Immature natural killer cell (primary cell): Measurements from ENCODE around the gene CIDEB. TPM values are rescaled to one million over a fixed set of nuclear protein-coding genes. Genes with fewer than 3 reads are reported as not detected.

Experiments
- DNase-seq, 3 donors: peaks; one replicate each; pipeline ENCODE4 v3.0.0; 2022; ENCODE audit warnings: mixed read lengths in 1 of 3
- H3K27ac Mint-ChIP-seq, 6 donors: one replicate each; pipeline ENCODE4 v1.8.0; 2020; ENCODE audit warnings: mixed read lengths in 6 of 6, mild to moderate bottlenecking in 5 of 6, inconsistent platforms in 4 of 6, moderate library complexity in 3 of 6
- H3K27me3 Mint-ChIP-seq, 3 donors: one replicate each; pipeline ENCODE4 v1.8.0; 2020 to 2021; ENCODE audit warnings: low read depth in 3 of 3, mild to moderate bottlenecking in 3 of 3, mixed read lengths in 3 of 3, moderate library complexity in 3 of 3, inconsistent platforms in 1 of 3
- H3K36me3 Mint-ChIP-seq, 3 donors: one replicate each; pipeline ENCODE4 v1.8.0; 2020; ENCODE audit warnings: mixed read lengths in 3 of 3, inconsistent platforms in 2 of 3, mild to moderate bottlenecking in 2 of 3
- H3K4me1 Mint-ChIP-seq, 2 donors: one replicate each; pipeline ENCODE4 v1.8.0; 2020; ENCODE audit warnings: inconsistent platforms in 2 of 2, mild to moderate bottlenecking in 2 of 2, mixed read lengths in 2 of 2, moderate library complexity in 1 of 2
- H3K4me3 Mint-ChIP-seq, 5 donors: one replicate each; pipeline ENCODE4 v1.8.0; 2020; ENCODE audit warnings: mild to moderate bottlenecking in 5 of 5, mixed read lengths in 5 of 5, inconsistent platforms in 3 of 5, moderate library complexity in 3 of 5
- H3K9me3 Mint-ChIP-seq, 6 donors: one replicate each; pipeline ENCODE4 v1.8.0; 2020; ENCODE audit warnings: mild to moderate bottlenecking in 6 of 6, mixed read lengths in 6 of 6, inconsistent platforms in 4 of 6, moderate library complexity in 3 of 6
- polyA plus RNA-seq, 3 donors: library from polyadenylated mRNA; unstranded; fragments of 300-500 nt; fragmentation: Illumina TruSeq; gene quantifications; one replicate each; pipeline ENCODE4 v1.2.3, GENCODE V29; 2021

CIDEB gene
- polyA plus RNA-seq, 3 donors from 2014 or later = 31.6 to 81.9 (median 52.1) TPM

DNA sequence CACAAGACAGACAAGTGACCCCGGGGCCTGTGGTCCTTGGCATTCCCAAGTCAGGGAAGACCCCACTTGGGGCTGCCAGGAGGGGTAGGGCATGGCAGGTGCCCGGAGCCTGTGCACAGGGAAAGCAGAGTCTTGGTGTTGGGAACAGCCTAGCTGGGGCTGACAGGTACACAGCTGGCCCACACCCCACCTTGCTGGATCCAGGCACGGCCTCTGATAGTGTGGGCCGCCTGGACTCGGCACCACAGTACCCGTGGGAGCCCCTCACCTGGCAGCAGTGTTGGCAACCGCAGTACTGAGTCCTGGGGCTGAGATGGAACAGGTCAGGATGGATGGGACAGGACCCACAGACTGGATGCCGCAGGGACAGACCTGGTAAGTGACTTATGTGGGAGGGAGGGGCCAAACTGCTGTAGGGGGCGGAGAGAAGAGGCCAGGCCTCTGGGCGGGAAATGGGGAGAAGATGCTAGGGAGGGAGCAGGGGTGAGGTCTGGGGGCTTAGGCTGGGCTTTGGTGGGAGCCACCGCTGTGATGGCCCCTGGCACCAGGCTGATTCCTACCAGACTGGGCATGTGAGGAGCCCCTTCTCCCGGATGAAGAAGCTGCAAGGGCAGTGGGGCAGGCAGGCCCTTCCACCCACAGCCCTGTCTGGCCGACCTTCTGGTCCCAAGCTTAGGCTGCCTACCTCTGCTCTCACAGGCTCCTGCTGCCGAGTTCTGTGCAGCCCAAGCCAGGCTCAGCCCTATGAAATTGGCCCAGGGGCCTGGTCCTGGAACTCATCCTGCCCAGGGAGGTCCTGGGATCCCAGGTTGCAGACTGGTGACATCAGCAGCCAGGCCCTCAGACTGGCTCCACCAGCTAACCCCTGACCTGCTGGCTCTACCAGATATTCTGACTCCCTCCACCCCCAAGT lies 44.7 kb downstream of the CIDEB start, which contains the start of gene TGM1:
TGM1 (minus strand) TSS at position 357 of the 913 bp plus-strand sequence. CDS start 825 bp downstream, outside the sequence.
- Mint-ChIP-seq H3K4me1 (peaks cover 0 to 3% of the 10 kb centered on the region in 2 donors), H3K36me3 (peaks cover 11 to 27% (median 17%) of the 10 kb centered on the region in 3 donors), H3K27me3 (peaks cover 0 to 3% (median 1%) of the 10 kb centered on the region in 3 donors), H3K27ac (peak within 1 kb of the TSS in 1 of 6 donors; percentile 17), H3K9me3 (no peaks in the 10 kb centered on the region), H3K4me3 (no peak within 1 kb of the TSS)
- no peak for DNase-seq

DNA sequence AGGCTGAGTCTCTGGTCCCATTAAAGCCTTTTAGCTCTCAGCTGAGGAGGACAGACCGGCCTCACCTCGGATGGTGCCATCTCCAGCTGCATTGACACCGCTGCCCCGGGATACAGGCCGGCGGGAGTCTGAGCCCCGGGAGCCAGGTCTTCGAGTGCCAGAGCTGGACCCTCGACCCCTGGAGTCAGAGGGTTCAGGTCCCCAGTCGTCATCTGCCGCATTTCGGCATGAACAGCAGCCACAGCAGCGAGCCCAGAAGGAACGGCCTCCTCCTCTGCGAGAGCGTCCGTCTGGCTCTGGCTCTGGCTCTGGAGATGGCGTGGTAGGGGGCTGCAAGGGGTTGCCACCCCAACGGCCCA lies 45.8 kb downstream of the CIDEB start:
- Mint-ChIP-seq H3K27ac (no peak overlapping the region), H3K9me3 (no peaks in the 10 kb centered on the region)

DNA sequence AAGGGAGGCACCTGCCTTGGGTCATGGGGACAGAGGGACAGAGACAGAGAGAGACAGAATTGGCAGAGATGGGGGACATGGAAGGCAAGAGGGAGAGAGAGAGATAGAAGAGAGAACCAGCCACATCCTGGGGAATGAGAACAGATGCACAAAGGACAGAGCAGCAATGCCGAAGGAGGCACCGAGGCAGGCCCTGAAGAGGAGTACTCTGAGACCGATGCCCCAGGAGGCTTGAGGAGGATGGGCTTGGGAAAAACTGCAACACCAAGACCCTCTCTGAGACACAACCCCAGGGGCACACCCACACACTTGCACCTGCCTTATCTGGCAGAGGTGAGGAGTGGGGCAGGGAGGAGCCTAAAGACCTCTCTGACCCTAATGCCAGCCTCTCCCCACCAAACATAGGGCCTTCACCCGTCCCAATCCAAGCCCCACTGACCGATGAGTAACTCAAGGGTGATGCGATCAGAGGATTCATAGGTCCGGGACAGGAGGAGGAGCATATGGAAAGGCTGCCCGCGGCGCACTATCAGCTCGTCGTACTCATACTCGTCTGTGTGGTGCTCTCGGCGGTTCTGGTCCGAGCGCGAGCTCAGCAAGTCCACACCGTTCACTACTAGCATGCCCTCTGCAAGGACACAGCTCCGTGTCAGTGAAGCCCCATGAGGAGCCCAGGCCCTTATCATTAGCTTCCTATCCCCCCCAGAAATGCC lies 46.4 kb downstream of the CIDEB start:
- no peak for DNase-seq
- H3K27ac Mint-ChIP-seq = peak overlapping the region in 1 of 6 donors; percentile 34
- no peak overlapping the region for H3K4me3 Mint-ChIP-seq
- H3K4me1 Mint-ChIP-seq = no peaks in the 10 kb centered on the region
- H3K9me3 Mint-ChIP-seq = no peaks in the 10 kb centered on the region
- peaks cover 0 to 3% (median 0%) of the 10 kb centered on the region in 3 donors for H3K27me3 Mint-ChIP-seq
- peaks cover 5 to 19% (median 6%) of the 10 kb centered on the region in 3 donors for H3K36me3 Mint-ChIP-seq

More for the DNA sequence above, 45.8 kb downstream of the CIDEB start:
- no peak overlapping the region for H3K4me3 Mint-ChIP-seq
- H3K36me3 Mint-ChIP-seq = peaks cover 6 to 22% (median 12%) of the 10 kb centered on the region in 3 donors
- H3K4me1 Mint-ChIP-seq = peaks cover 0 to under 1% of the 10 kb centered on the region in 2 donors
- H3K27me3 Mint-ChIP-seq = peaks cover 0 to 3% (median 0%) of the 10 kb centered on the region in 3 donors
- no peak for DNase-seq

DNA sequence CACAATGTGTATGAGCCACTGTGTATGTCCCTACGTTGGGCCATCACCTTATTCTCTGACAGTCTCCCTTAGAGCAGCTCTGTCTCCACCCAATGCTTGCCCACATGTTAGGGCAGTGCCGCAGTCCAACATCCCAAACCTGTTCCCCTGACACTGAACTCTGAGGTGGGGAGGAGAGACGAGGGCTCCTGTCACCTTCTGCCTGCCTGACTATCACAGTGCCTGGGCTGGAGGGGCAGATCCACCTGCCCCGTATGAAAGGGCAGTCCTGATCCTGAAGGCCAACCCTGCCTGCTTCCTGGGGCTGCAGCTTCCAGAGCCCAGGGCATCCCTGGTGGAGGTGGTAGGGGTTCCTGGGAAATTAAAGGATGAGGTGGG lies 47.0 kb downstream of the CIDEB start:
- peak overlapping the region in 1 of 6 donors; percentile 34 for H3K27ac Mint-ChIP-seq
- no peaks in the 10 kb centered on the region for H3K4me1 Mint-ChIP-seq
- H3K9me3 Mint-ChIP-seq = no peaks in the 10 kb centered on the region
- H3K36me3 Mint-ChIP-seq = peaks cover 0 to 17% (median 6%) of the 10 kb centered on the region in 3 donors
- no peak overlapping the region for H3K4me3 Mint-ChIP-seq
- peaks cover 0 to 3% (median 0%) of the 10 kb centered on the region in 3 donors for H3K27me3 Mint-ChIP-seq
- no peak for DNase-seq

DNA sequence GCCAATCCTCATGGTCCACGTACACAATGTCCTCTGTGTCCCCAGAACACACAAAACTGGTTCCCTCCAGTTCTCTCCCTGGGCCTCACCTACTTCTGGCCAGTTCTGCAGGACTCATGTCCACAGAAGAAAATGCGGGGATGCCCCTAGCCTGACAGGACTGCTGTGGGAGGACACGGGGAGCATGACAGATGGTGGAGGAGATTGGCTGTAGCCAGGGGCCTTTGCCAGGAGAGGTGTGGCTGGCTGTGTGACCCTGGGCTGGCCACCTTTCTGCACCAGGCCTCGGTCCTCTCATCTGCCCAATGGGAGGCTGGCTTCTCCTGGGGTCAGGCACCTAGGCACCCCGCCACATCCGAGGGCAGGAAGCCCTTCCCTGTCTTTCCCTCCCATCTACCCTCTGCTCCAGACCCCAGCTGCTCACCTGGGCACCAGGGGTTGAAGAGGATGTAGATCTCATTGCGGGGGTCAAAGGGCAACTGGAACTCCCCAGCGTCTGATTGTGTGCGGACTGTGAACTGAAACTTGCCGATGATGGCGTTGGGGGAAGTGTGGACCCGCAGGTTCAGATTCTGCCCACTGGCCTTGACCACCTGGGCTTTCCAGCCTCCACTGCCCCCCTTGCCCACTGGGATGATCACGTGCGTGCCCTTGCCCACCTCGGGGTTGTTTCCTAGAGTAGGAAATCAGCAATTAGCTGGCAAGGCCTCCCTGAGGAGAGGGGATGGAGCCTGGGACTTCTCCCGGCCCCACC lies 47.6 kb downstream of the CIDEB start:
- DNase-seq = no peak
- no peak overlapping the region for H3K27ac Mint-ChIP-seq

DNA sequence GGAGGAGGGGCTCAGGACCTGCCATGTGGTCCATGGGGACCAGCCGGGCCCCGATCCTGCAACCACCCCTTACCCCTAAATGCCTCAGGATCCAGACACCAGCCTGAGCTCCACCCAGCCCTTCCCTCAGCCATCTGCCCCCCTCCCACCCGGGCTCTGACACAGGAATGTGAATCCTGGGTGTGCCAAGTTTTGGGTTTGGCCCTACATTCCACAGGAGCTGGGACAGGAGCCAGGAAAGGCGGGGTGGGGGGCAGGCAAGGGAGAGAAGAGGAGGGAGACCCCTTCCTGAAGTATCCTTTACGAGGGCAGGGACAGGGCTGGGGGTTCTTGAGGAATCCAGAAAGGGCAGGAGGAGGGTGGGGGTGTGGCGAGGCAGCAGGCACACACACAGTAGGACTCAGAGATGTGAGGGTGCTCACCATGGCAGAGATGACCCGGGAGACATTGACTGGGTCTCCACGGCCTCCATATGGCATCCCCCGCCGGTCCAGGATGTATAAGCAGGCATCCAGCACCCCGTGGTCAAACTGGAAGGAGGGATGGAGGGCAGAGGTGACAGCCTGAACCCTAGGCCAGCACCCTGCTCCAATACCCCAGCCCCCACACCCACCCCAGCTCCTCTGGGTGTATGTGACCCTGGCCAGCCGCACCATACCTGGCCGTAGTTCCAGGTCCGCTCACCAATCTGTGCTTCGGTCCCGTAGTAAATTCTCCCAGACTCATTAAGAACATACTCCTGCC lies 48.3 kb downstream of the CIDEB start:
- H3K4me1 Mint-ChIP-seq = no peaks in the 10 kb centered on the region
- no peak overlapping the region for H3K27ac Mint-ChIP-seq
- no peaks in the 10 kb centered on the region for H3K9me3 Mint-ChIP-seq
- H3K4me3 Mint-ChIP-seq = no peak overlapping the region
- DNase-seq = no peak
- no peaks in the 10 kb centered on the region for H3K27me3 Mint-ChIP-seq
- H3K36me3 Mint-ChIP-seq = peaks cover 0 to 20% (median 6%) of the 10 kb centered on the region in 3 donors

More for the DNA sequence above, 47.6 kb downstream of the CIDEB start:
- peaks cover 0 to 18% (median 6%) of the 10 kb centered on the region in 3 donors for H3K36me3 Mint-ChIP-seq
- H3K9me3 Mint-ChIP-seq = no peaks in the 10 kb centered on the region
- H3K27me3 Mint-ChIP-seq = peaks cover 0 to 3% (median 0%) of the 10 kb centered on the region in 3 donors
- no peaks in the 10 kb centered on the region for H3K4me1 Mint-ChIP-seq
- no peak overlapping the region for H3K4me3 Mint-ChIP-seq

DNA sequence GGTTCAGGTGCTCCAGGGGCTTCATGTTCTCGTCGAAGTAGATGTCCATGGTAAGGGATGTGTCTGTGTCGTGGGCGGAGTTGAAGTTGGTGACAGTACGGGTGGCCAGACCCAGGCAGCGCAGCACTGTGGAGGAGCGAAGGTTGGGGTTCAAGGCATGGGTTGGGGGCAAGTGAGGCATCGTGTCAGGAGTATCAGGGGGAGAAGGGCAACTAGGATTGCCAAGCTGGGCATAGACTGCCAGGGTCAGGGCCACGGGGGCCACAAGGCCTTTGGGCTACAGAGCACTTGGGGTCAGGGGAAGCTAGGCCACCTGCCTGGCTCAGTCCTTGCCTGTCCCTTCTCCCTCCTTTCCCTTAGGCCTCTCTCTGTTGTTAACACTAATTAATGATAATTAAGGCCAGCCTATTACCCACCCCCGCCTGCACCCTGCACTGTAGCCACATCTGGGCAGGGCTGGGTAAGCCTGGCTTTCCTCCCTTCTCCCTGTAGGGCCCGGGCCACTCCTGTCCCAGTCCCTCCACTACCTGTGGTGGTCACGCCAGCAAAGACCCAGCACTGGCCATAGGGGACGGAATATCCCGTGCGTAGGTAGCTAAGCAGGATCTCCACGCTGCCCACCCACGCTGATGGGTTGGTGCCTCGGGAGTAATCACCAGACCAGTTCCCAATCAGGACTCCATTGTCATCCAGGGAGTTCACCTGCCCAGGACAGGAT lies 49.1 kb downstream of the CIDEB start:
- peaks cover 0 to 26% (median 6%) of the 10 kb centered on the region in 3 donors for H3K36me3 Mint-ChIP-seq
- no peak overlapping the region for H3K4me3 Mint-ChIP-seq
- H3K27me3 Mint-ChIP-seq = no peaks in the 10 kb centered on the region
- no peaks in the 10 kb centered on the region for H3K9me3 Mint-ChIP-seq
- no peaks in the 10 kb centered on the region for H3K4me1 Mint-ChIP-seq
- peak overlapping the region in 1 of 6 donors; percentile 28 for H3K27ac Mint-ChIP-seq
- no peak for DNase-seq

DNA sequence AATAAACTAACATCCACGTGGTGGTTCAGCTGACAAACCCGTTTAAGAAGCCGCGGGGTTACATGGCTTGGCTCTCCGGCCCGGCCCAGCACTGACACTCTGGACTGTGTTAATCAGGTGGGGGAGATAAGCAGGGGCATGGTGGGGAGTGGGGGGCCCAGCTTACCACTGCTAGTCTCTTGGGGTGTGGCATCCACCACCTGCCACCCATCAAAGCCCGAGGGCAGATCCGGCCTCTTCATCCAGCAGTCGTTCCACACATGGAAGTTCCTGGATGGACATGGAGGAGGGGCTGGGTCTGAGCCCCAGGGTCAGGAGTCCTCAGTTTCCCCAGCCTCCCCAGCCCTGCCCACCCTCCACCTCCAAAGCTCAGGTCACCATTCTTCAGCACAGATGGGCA lies 49.7 kb downstream of the CIDEB start:
- Mint-ChIP-seq H3K4me3 (no peak overlapping the region), H3K4me1 (no peaks in the 10 kb centered on the region), H3K27me3 (no peaks in the 10 kb centered on the region), H3K36me3 (peaks cover 0 to 26% (median 6%) of the 10 kb centered on the region in 3 donors), H3K27ac (no peak overlapping the region), H3K9me3 (no peaks in the 10 kb centered on the region)
- DNase-seq = no peak

DNA sequence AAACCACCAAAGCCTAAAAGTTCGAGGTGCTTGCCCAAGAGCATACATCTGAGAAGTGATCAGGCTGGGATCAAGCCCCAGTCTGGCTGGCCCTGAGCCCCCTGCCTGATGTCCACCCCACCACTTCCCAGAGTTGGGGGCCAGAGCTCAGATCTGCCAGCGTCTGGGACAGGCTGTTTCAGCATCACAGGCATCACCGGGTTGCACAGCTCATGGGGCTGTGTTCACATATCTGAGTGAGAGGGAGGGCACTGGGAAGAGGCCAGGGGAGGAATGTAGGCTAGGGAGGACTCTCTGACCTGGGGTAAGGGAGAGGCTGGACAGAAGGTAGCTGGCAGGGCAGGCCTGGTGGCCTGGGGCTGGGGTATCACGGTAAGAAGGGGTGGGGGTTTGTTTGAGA lies 50.8 kb downstream of the CIDEB start:
- Mint-ChIP-seq H3K27me3 (no peaks in the 10 kb centered on the region), H3K36me3 (peaks cover 0 to 23% (median 6%) of the 10 kb centered on the region in 3 donors), H3K27ac (no peak overlapping the region), H3K4me1 (no peaks in the 10 kb centered on the region), H3K9me3 (no peaks in the 10 kb centered on the region), H3K4me3 (no peak overlapping the region)
- DNase-seq = no peak

DNA sequence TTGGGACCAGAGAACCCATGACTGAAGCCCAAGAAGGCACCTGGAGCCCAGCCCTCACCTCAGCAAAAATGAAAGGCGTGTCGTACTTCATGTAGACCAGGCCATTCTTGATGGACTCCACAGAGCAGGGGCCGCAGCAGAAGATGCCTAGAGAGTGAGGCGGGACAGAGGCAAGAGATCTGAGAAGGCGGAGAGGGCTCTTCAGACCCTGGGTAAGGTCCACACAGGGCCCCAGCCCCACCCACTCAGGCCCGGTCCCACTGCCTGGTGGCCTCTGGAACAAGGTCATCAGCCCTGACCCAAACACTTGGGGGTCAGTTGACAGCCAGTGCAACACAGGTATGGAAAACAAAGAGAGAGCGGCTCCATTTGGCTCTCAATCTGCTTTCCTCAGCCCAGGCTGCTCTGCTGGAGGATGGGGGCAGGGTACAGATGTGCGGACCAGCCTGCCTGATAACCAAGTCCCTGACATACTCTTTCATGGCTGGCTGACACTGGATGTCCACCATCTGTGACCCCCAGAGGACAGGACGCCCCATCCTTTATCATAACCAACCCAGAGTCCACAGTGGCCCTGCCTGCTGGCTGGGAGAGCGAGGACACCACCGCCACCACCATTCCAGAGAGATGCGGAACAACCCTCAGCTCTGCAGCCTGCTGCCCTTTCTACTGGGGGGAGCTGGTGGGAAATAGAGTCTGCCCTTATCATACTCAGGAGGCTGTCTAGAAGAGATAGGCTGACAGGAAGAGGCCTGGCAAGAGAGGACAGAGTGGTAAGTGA lies 51.7 kb downstream of the CIDEB start:
- DNase-seq = no peak
- H3K27me3 Mint-ChIP-seq = no peaks in the 10 kb centered on the region

DNA sequence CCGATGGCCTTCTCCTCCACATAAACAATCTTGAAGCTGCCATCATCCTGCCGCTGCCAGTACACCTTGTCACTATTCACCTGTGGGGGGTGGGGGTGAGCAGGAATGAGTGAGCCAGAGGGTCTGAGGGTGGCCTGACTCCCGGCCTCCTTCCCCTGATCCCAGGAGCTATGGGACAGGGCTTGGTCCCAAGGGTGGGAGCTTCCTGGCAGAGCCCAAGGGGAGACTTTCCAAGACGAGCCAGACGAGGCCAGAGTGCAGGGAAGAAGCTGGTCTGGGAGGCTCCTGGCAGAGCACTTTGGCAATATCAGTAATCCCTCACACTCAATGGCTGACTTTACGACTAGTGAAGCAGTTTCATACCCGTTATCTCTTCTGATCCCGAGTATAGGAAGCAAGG lies 52.3 kb downstream of the CIDEB start:
- no peak for DNase-seq
- H3K27me3 Mint-ChIP-seq = no peaks in the 10 kb centered on the region
- H3K27ac Mint-ChIP-seq = peak overlapping the region in 1 of 6 donors; percentile 40
- H3K36me3 Mint-ChIP-seq = peaks cover 6 to 21% (median 9%) of the 10 kb centered on the region in 3 donors
- no peaks in the 10 kb centered on the region for H3K4me1 Mint-ChIP-seq
- no peaks in the 10 kb centered on the region for H3K9me3 Mint-ChIP-seq
- no peak overlapping the region for H3K4me3 Mint-ChIP-seq

More for the DNA sequence above, 51.7 kb downstream of the CIDEB start:
- H3K4me3 Mint-ChIP-seq = no peak overlapping the region
- H3K36me3 Mint-ChIP-seq = peaks cover 6 to 24% (median 6%) of the 10 kb centered on the region in 3 donors
- H3K27ac Mint-ChIP-seq = peak overlapping the region in 2 of 6 donors; percentile 26 to 40
- no peaks in the 10 kb centered on the region for H3K4me1 Mint-ChIP-seq
- H3K9me3 Mint-ChIP-seq = no peaks in the 10 kb centered on the region
